Measurements from ENCODE around the gene GPX3.

The GPX3 gene

GRCh38 chr5:151027961-151028479 lies 7.6 kb downstream of the GPX3 start:
- TF ChIP-seq, protein P1, sequence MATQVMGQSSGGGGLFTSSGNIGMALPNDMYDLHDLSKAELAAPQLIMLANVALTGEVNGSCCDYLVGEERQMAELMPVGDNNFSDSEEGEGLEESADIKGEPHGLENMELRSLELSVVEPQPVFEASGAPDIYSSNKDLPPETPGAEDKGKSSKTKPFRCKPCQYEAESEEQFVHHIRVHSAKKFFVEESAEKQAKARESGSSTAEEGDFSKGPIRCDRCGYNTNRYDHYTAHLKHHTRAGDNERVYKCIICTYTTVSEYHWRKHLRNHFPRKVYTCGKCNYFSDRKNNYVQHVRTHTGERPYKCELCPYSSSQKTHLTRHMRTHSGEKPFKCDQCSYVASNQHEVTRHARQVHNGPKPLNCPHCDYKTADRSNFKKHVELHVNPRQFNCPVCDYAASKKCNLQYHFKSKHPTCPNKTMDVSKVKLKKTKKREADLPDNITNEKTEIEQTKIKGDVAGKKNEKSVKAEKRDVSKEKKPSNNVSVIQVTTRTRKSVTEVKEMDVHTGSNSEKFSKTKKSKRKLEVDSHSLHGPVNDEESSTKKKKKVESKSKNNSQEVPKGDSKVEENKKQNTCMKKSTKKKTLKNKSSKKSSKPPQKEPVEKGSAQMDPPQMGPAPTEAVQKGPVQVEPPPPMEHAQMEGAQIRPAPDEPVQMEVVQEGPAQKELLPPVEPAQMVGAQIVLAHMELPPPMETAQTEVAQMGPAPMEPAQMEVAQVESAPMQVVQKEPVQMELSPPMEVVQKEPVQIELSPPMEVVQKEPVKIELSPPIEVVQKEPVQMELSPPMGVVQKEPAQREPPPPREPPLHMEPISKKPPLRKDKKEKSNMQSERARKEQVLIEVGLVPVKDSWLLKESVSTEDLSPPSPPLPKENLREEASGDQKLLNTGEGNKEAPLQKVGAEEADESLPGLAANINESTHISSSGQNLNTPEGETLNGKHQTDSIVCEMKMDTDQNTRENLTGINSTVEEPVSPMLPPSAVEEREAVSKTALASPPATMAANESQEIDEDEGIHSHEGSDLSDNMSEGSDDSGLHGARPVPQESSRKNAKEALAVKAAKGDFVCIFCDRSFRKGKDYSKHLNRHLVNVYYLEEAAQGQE (IDR thresholded peaks at IDR 0.05; ENCODE audit: insufficient read depth in 1 of 2, low read depth in 2 of 2, low read length in 2 of 2): no peak
- TF ChIP-seq FOXP2 (optimal IDR thresholded peaks at IDR 0.05; ENCODE audit: borderline replicate concordance, extremely low read depth, extremely low read length, insufficient read depth): no peak
- no peak for TF ChIP-seq POLR2AphosphoS5 (IDR thresholded peaks at IDR 0.05; ENCODE audit: low read depth, low read length)
- TF ChIP-seq SIN3A (IDR thresholded peaks at IDR 0.05; ENCODE audit: borderline replicate concordance, insufficient read depth, low read length): no peak
- TF ChIP-seq TAF1 (IDR thresholded peaks at IDR 0.05; ENCODE audit: borderline replicate concordance, insufficient read depth, low read length): no peak

- TF ChIP-seq FOXP2 (optimal IDR thresholded peaks at IDR 0.05; ENCODE audit: borderline replicate concordance, extremely low read depth, extremely low read length, insufficient read depth): no peak
- no peak for TF ChIP-seq SIN3A (IDR thresholded peaks at IDR 0.05; ENCODE audit: borderline replicate concordance, insufficient read depth, low read length)
- TF ChIP-seq, protein P1 (IDR thresholded peaks at IDR 0.05; ENCODE audit: insufficient read depth in 1 of 2, low read depth in 2 of 2, low read length in 2 of 2): no peak
- TF ChIP-seq TAF1 (IDR thresholded peaks at IDR 0.05; ENCODE audit: borderline replicate concordance, insufficient read depth, low read length): no peak
- no peak for TF ChIP-seq POLR2AphosphoS5 (IDR thresholded peaks at IDR 0.05; ENCODE audit: low read depth, low read length)
Observed at GRCh38 chr5:151028717-151029116, 8.3 kb downstream of the GPX3 start.

DNA sequence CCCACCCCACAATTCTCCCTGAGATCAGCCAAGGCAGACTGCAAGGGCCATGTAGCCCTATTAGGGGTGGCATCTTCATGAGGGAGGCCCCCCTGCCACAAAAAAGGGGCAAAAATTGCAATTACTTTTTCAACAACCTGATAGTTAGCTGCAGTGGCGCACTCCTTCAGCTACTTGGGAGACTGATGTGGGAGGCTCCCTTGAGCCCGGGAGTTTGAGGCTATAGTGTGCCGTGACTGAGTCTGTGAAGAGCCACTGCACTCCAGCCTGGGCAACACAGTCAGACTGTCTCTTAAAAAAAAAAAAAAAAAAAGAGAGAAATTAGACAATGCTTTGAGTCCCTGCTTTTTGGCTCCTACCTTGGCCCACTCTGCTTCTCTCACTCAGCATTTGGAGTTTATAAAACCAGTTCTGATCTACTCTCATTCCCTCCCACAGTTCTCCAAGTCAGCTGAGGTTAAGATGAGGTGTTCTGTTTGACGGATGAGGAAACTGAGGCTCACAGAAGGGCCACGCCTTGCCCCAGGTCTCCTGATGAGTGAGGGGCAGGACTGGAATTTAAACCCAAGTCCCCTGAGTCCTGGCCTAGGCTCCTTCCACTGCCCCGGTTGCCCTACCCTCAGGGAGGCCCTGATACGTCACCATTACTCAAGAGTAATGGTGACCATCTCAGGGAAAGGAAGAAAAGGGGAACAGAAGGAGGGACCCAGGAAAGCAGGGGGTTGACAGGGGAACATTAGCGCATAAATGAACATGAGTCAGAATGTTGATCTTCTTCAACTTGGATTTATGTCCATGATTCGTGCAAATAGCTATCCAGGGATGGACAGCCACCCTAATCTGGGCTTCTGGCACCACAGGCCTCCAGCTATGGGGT lies 9.0 kb downstream of the GPX3 start:
- TF ChIP-seq POLR2AphosphoS5 (IDR thresholded peaks at IDR 0.05; ENCODE audit: low read depth, low read length) (no peak), TAF1 (IDR thresholded peaks at IDR 0.05; ENCODE audit: borderline replicate concordance, insufficient read depth, low read length) (no peak), SIN3A (IDR thresholded peaks at IDR 0.05; ENCODE audit: borderline replicate concordance, insufficient read depth, low read length) (no peak), FOXP2 (optimal IDR thresholded peaks at IDR 0.05; ENCODE audit: borderline replicate concordance, extremely low read depth, extremely low read length, insufficient read depth) (no peak)
- TF ChIP-seq, protein P1 (IDR thresholded peaks at IDR 0.05; ENCODE audit: insufficient read depth in 1 of 2, low read depth in 2 of 2, low read length in 2 of 2): no peak

DNA sequence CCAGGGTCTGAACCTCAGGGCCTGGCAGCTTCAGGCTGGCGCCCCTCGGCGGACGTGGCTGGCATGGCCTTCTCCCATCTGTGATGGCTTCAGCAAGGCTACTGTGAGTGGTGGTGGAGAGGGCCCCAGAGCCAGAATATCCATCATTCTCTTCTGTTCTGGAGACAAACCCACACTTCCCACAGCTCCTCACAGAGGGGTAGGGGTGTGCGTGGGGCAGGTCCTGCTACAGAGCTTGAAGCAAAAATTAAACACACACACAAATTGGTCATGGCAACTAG lies 9.6 kb downstream of the GPX3 start:
- TF ChIP-seq TAF1 (IDR thresholded peaks at IDR 0.05; ENCODE audit: borderline replicate concordance, insufficient read depth, low read length) (no peak), POLR2AphosphoS5 (IDR thresholded peaks at IDR 0.05; ENCODE audit: low read depth, low read length) (no peak), SIN3A (IDR thresholded peaks at IDR 0.05; ENCODE audit: borderline replicate concordance, insufficient read depth, low read length) (no peak), FOXP2 (optimal IDR thresholded peaks at IDR 0.05; ENCODE audit: borderline replicate concordance, extremely low read depth, extremely low read length, insufficient read depth) (no peak)
- TF ChIP-seq, protein P1 (IDR thresholded peaks at IDR 0.05; ENCODE audit: insufficient read depth in 1 of 2, low read depth in 2 of 2, low read length in 2 of 2): no peak

Measured in PFSK-1 (cell line).